CD4-positive, CD25-positive, alpha-beta regulatory T cell (primary cell): ENCODE data around the gene CENPT. TPM values are rescaled to one million over a fixed set of nuclear protein-coding genes. Genes with fewer than 3 reads are reported as not detected.
A peak's percentile ranks its signal among the peaks of the same experiment; 100 is the strongest.

Source experiments
- ATAC-seq, 2 donors: fragments of 150-1000 bp; cut with Tn5 transposase; one replicate each; pipeline ENCODE4 v1.10.0; 2021; ENCODE audit warnings: low read depth in 2 of 2, moderate number of reproducible peaks in 2 of 2, moderate library complexity in 1 of 2
- DNase-seq, 3 donors: peaks; one replicate each; pipeline versions ENCODE4 v3.0.0 to v3.0.0-alpha.2; 2012 to 2022; ENCODE audit warnings: mixed read lengths in 1 of 3
- H3K27ac ChIP-seq: one replicate; pipeline ENCODE4 v1.7.0; 2013; ENCODE audit warnings: mild to moderate bottlenecking, low read length; ENCODE audit not compliant: insufficient read depth, poor library complexity, severe bottlenecking
- H3K27me3 ChIP-seq: one replicate; pipeline ENCODE4 v1.7.0; 2013; ENCODE audit warnings: low read length; ENCODE audit not compliant: control insufficient read depth, insufficient read depth
- H3K36me3 ChIP-seq: one replicate; pipeline ENCODE4 v1.7.0; 2013; ENCODE audit warnings: mild to moderate bottlenecking, low read length, moderate library complexity; ENCODE audit not compliant: control insufficient read depth, insufficient read depth
- H3K4me1 ChIP-seq: 2 replicates; pipeline ENCODE4 v1.7.0; 2013; ENCODE audit warnings: mild to moderate bottlenecking, low read length; ENCODE audit not compliant: insufficient read depth, control insufficient read depth, poor library complexity, severe bottlenecking
- H3K4me3 ChIP-seq: one replicate; pipeline ENCODE4 v1.7.0; 2013; ENCODE audit warnings: low read depth, mild to moderate bottlenecking, low read length, moderate library complexity
- H3K9me3 ChIP-seq, 2 experiments: 1 replicate in 1 of 2; 2 replicates in 1 of 2; pipeline ENCODE4 v1.7.0; 2013; ENCODE audit warnings: low read length in 2 of 2, mild to moderate bottlenecking in 1 of 2, moderate library complexity in 1 of 2; ENCODE audit not compliant: control insufficient read depth in 2 of 2
- H3K27ac Mint-ChIP-seq, 3 donors: one replicate each; pipeline ENCODE4 v1.8.0; 2020 to 2022; ENCODE audit warnings: mild to moderate bottlenecking in 3 of 3, mixed read lengths in 3 of 3, moderate library complexity in 2 of 3
- H3K27me3 Mint-ChIP-seq: one replicate; pipeline ENCODE4 v1.8.0; 2022; ENCODE audit warnings: mild to moderate bottlenecking, mixed read lengths
- H3K36me3 Mint-ChIP-seq: one replicate; pipeline ENCODE4 v1.8.0; 2020; ENCODE audit warnings: mixed read lengths
- H3K4me1 Mint-ChIP-seq, 4 donors: one replicate each; pipeline ENCODE4 v1.8.0; 2020 to 2022; ENCODE audit warnings: mixed read lengths in 4 of 4, mild to moderate bottlenecking in 1 of 4
- H3K4me3 Mint-ChIP-seq, 4 donors: one replicate each; pipeline ENCODE4 v1.8.0; 2020 to 2022; ENCODE audit warnings: mild to moderate bottlenecking in 4 of 4, mixed read lengths in 4 of 4, moderate library complexity in 3 of 4
- H3K9me3 Mint-ChIP-seq, 7 donors: one replicate each; pipeline ENCODE4 v1.8.0; 2020 to 2022; ENCODE audit warnings: mixed read lengths in 7 of 7, mild to moderate bottlenecking in 3 of 7, moderate library complexity in 2 of 7
- polyA plus RNA-seq, 4 donors: library from polyadenylated mRNA; unstranded; fragments of 300-500 nt; fragmentation: Illumina TruSeq; gene quantifications; one replicate each; pipeline ENCODE4 v1.2.3, GENCODE V29; 2021
- total RNA-seq: library from RNA; stranded (reverse); gene quantifications from one replicate; pipeline ENCODE4 v1.2.3, GENCODE V29; 2022

Gene CENPT
- total and polyA plus RNA-seq, 5 donors from 2014 or later: 13.5 to 79.9 (median 15.2) TPM

- H3K27ac ChIP-seq: no peak overlapping the region
- no peak overlapping the region for H3K4me3 ChIP-seq
- Mint-ChIP-seq H3K27me3 (no peaks in the 10 kb centered on the region), H3K4me3 (peak overlapping the region in 1 of 4 donors; percentile 75), H3K9me3 (no peaks in the 10 kb centered on the region), H3K4me1 (peaks cover 4 to 46% (median 18%) of the 10 kb centered on the region in 4 donors), H3K27ac (peak overlapping the region in 1 of 3 donors; percentile 79), H3K36me3 (peaks cover 9% of the 10 kb centered on the region)
- H3K27me3 ChIP-seq: no peaks in the 10 kb centered on the region
- no peaks in the 10 kb centered on the region for H3K4me1 ChIP-seq
- DNase-seq (no peak), ATAC-seq (no peak)
- H3K9me3 ChIP-seq: no peaks in the 10 kb centered on the region
- no peaks in the 10 kb centered on the region for H3K36me3 ChIP-seq
Measured at GRCh38 chr16:67856927-67857546, 9.5 kb upstream of the CENPT start.

- Histone ChIP-seq H3K9me3 (no peaks in the 10 kb centered on the region), H3K4me3 (no peak overlapping the region), H3K36me3 (no peaks in the 10 kb centered on the region), H3K27ac (no peak overlapping the region), H3K27me3 (no peaks in the 10 kb centered on the region), H3K4me1 (no peaks in the 10 kb centered on the region)
- Mint-ChIP-seq H3K4me3 (no peak overlapping the region), H3K27ac (no peak overlapping the region), H3K4me1 (peaks cover 4 to 36% (median 17%) of the 10 kb centered on the region in 4 donors), H3K27me3 (no peaks in the 10 kb centered on the region), H3K36me3 (peaks cover 7% of the 10 kb centered on the region), H3K9me3 (no peaks in the 10 kb centered on the region)
- ATAC-seq: no peak
- no peak for DNase-seq
Measured at GRCh38 chr16:67855789-67856188, 8.3 kb upstream of the CENPT start.

- H3K4me1 Mint-ChIP-seq: peaks cover 4 to 49% (median 19%) of the 10 kb centered on the region in 4 donors
- no peaks in the 10 kb centered on the region for H3K9me3 Mint-ChIP-seq
- H3K27ac Mint-ChIP-seq: no peak overlapping the region
Measured at GRCh38 chr16:67853670-67854069, 6.2 kb upstream of the CENPT start.

GRCh38 chr16:67848118-67848517 lies 625 bp upstream of the CENPT start:
- Mint-ChIP-seq H3K36me3 (no peaks in the 10 kb centered on the region), H3K27ac (peak overlapping the region in 2 of 3 donors; percentile 5 to 78), H3K9me3 (no peaks in the 10 kb centered on the region), H3K4me3 (peak overlapping the region; percentile 86 to 94 (median 90)), H3K27me3 (no peaks in the 10 kb centered on the region), H3K4me1 (peaks cover 13 to 55% (median 28%) of the 10 kb centered on the region in 4 donors)
- H3K27me3 ChIP-seq: no peaks in the 10 kb centered on the region
- H3K9me3 ChIP-seq: no peaks in the 10 kb centered on the region
- ATAC-seq (no peak), DNase-seq (no peak)
- H3K27ac ChIP-seq: no peak overlapping the region
- H3K4me3 ChIP-seq: peak overlapping the region; percentile 33
- peaks cover 48% of the 10 kb centered on the region for H3K4me1 ChIP-seq
- no peaks in the 10 kb centered on the region for H3K36me3 ChIP-seq

More at GRCh38 chr16:67853670-67854069, 6.2 kb upstream of the CENPT start:
- H3K27me3 Mint-ChIP-seq: no peaks in the 10 kb centered on the region
- H3K36me3 Mint-ChIP-seq: peaks cover 4% of the 10 kb centered on the region
- no peak overlapping the region for H3K27ac ChIP-seq
- H3K36me3 ChIP-seq: no peaks in the 10 kb centered on the region
- H3K4me3 Mint-ChIP-seq: no peak overlapping the region
- H3K9me3 ChIP-seq: no peaks in the 10 kb centered on the region
- no peaks in the 10 kb centered on the region for H3K27me3 ChIP-seq
- H3K4me3 ChIP-seq: no peak overlapping the region
- DNase-seq: no peak
- ATAC-seq: no peak
- H3K4me1 ChIP-seq: no peaks in the 10 kb centered on the region

GRCh38 chr16:67846320-67847063 lies 1.0 kb downstream of the CENPT start, which contains the start of gene NUTF2:
NUTF2 (plus strand) TSS chr16:67846933; CDS start chr16:67865131, 18,198 bp downstream.
- Mint-ChIP-seq H3K27ac (peak within 1 kb of the TSS; percentile 91 to 93 (median 93)), H3K27me3 (no peaks in the 10 kb centered on the region), H3K36me3 (no peaks in the 10 kb centered on the region), H3K4me3 (peak within 1 kb of the TSS; percentile 88 to 95 (median 90)), H3K4me1 (peaks cover 15 to 65% (median 34%) of the 10 kb centered on the region in 4 donors), H3K9me3 (no peaks in the 10 kb centered on the region)
- no peaks in the 10 kb centered on the region for H3K27me3 ChIP-seq
- H3K27ac ChIP-seq: peak within 1 kb of the TSS; percentile 97
- peak; percentile 92 to 97 (median 96) for DNase-seq
- peaks cover 52% of the 10 kb centered on the region for H3K4me1 ChIP-seq
- peak within 1 kb of the TSS; percentile 80 for H3K4me3 ChIP-seq
- ATAC-seq: peak; percentile 68 to 71
- H3K9me3 ChIP-seq: no peaks in the 10 kb centered on the region
- no peaks in the 10 kb centered on the region for H3K36me3 ChIP-seq

- ATAC-seq: no peak
Measured at GRCh38 chr16:67846063-67846319, 1.5 kb downstream of the CENPT start.

GRCh38 chr16:67845291-67846062 lies 2.0 kb downstream of the CENPT start:
- Histone ChIP-seq H3K4me1 (peaks cover 55% of the 10 kb centered on the region), H3K4me3 (peak overlapping the region; percentile 80), H3K27me3 (no peaks in the 10 kb centered on the region), H3K9me3 (no peaks in the 10 kb centered on the region), H3K27ac (peak overlapping the region; percentile 97), H3K36me3 (no peaks in the 10 kb centered on the region)
- no peaks in the 10 kb centered on the region for H3K36me3 Mint-ChIP-seq
- DNase-seq (peak in 1 of 3 donors; percentile 23), ATAC-seq (no peak)
- H3K9me3 Mint-ChIP-seq: no peaks in the 10 kb centered on the region
- H3K4me3 Mint-ChIP-seq: peak overlapping the region; percentile 88 to 95 (median 90)
- H3K27me3 Mint-ChIP-seq: no peaks in the 10 kb centered on the region
- H3K4me1 Mint-ChIP-seq: peaks cover 16 to 65% (median 35%) of the 10 kb centered on the region in 4 donors
- H3K27ac Mint-ChIP-seq: peak overlapping the region; percentile 91 to 93 (median 93)

More at GRCh38 chr16:67846063-67846319, 1.5 kb downstream of the CENPT start:
- no peaks in the 10 kb centered on the region for H3K9me3 ChIP-seq
- peak overlapping the region; percentile 80 for H3K4me3 ChIP-seq
- Mint-ChIP-seq H3K9me3 (no peaks in the 10 kb centered on the region), H3K36me3 (no peaks in the 10 kb centered on the region), H3K4me3 (peak overlapping the region; percentile 88 to 95 (median 90)), H3K27me3 (no peaks in the 10 kb centered on the region), H3K27ac (peak overlapping the region; percentile 91 to 93 (median 93)), H3K4me1 (peaks cover 16 to 66% (median 35%) of the 10 kb centered on the region in 4 donors)
- no peaks in the 10 kb centered on the region for H3K36me3 ChIP-seq
- H3K27ac ChIP-seq: peak overlapping the region; percentile 97
- no peaks in the 10 kb centered on the region for H3K27me3 ChIP-seq
- DNase-seq: no peak
- peaks cover 55% of the 10 kb centered on the region for H3K4me1 ChIP-seq
